Astrocyte of the spinal cord (primary cell): ENCODE measurements around the gene RCAN1.
A peak's percentile ranks its signal among the peaks of the same experiment; 100 is the strongest.

Experiments
- DNase-seq: peaks from one replicate; pipeline ENCODE4 v3.0.0; 2011; ENCODE audit warnings: low read depth, low spot score
- H3K4me3 ChIP-seq: 2 replicates; pipeline ENCODE4 v1.5.1; 2011; ENCODE audit warnings: low read depth, mild to moderate bottlenecking, low read length, moderate library complexity
- in situ Hi-C: cut with HindIII; loops from 2 replicates; pipeline ENCODE4 v1.10.0; 2017; ENCODE audit warnings: low sequenced_read_pairs
- TF ChIP-seq, protein P1 (sequence below): IDR thresholded peaks from 2 replicates; pipeline ENCODE4 v1.5.1; 2012; ENCODE audit warnings: low read depth, mild to moderate bottlenecking, low read length, inconsistent platforms

The RCAN1 gene

DNA sequence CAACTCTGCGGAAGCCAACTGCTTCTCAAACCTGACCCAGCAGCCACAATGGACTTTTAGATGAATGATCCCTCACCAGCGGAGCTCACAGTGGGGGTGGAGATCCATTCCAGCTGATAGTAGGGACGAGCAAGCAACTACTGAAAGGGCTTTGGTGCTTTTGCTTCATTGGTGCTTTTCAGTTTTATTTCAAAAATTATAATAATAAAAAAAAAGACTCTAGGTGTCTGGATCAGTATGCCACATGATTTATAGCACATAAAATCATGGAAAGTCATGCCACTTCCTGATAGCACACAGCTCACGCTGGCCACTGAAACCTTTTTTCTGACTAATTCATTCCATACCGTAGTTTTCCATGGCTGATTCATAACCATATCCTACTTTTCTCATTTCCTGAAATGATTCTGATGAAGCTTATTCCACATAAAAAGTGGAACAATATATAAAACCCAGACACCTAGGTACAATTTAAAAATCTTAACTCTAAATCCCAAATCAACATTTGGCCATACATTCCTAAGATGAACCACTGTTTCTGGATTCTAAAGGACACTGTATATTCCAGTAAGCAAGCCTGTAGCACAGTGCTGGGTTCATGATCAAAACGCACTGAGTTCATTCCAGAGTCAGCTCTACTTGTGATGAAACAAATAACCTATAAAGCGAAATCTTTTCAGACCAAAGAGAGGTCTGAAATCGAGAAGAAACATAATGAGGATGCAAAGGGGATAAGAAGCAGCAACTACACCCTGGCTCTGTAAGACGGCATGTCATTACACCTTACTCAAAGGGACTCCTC, 61.6 kb downstream of the RCAN1 start:
- H3K4me3 ChIP-seq: peak overlapping the region; percentile 14
- TF ChIP-seq, protein P1, sequence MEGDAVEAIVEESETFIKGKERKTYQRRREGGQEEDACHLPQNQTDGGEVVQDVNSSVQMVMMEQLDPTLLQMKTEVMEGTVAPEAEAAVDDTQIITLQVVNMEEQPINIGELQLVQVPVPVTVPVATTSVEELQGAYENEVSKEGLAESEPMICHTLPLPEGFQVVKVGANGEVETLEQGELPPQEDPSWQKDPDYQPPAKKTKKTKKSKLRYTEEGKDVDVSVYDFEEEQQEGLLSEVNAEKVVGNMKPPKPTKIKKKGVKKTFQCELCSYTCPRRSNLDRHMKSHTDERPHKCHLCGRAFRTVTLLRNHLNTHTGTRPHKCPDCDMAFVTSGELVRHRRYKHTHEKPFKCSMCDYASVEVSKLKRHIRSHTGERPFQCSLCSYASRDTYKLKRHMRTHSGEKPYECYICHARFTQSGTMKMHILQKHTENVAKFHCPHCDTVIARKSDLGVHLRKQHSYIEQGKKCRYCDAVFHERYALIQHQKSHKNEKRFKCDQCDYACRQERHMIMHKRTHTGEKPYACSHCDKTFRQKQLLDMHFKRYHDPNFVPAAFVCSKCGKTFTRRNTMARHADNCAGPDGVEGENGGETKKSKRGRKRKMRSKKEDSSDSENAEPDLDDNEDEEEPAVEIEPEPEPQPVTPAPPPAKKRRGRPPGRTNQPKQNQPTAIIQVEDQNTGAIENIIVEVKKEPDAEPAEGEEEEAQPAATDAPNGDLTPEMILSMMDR: no peak
- in situ Hi-C loops: no loop called here
- DNase-seq: peak; percentile 84

- TF ChIP-seq, protein P1: no peak
- peak overlapping the region; percentile 14 for H3K4me3 ChIP-seq
- in situ Hi-C loops: no loop called here
- peak; percentile 37 for DNase-seq
Observed at GRCh38 chr21:34552360-34553098, 62.4 kb downstream of the RCAN1 start.

GRCh38 chr21:34550182-34550799, 64.6 kb downstream of the RCAN1 start:
- H3K4me3 ChIP-seq: no peak overlapping the region
- TF ChIP-seq, protein P1: no peak
- in situ Hi-C loops: no loop called here
- DNase-seq: no peak

DNA sequence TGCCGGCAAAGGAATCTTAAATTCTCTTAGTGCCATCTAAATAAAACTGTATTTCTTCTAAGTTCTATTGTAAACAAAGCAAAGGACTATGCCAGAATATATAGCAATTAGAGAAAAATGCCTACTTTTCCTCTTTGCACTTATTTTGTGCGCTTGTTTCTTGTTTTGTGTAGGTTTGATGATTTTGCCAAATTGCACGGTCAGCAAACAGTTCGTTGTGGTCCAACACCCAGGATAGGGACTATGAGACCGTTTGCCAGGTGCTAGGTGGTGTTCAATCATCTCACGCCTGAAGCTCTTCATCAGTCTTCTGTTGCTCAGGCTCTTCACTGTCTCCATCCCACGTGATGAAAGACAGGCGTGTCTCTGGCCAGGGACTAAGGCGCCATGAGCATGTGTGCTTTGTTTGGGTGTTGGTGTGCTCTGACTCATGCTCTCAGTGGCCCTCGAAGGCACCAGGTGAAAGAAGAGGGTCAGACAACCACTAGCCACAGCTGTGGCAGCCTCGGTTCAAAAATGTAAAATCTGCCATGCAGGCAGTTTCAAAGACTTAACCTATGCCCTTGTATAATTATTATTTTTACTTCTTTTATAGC, 66.0 kb downstream of the RCAN1 start:
- DNase-seq: no peak
- in situ Hi-C loops: no loop called here
- H3K4me3 ChIP-seq: no peak overlapping the region

DNA sequence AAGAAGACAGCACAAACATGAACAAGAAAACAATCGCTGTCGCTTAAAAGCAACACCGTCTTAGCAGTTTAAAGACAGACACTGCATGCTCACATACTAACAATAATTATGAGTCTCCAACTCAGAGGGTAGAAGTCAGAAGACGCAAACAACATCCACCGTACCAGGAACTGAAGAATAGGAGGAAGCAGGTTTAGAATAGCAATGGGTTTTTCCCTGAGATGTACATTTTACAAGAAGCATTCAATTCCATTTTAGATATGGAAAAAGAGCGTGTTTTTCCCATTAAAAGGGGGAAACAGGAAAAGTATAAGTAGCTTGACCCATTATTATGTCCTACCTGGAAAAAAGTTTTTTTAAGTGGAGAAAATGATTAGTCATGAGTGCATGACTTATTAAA, 68.4 kb downstream of the RCAN1 start:
- TF ChIP-seq, protein P1: no peak
- H3K4me3 ChIP-seq: no peak overlapping the region
- in situ Hi-C loops: no loop called here
- no peak for DNase-seq

More for the DNA sequence above, 66.0 kb downstream of the RCAN1 start:
- TF ChIP-seq, protein P1: no peak

DNA sequence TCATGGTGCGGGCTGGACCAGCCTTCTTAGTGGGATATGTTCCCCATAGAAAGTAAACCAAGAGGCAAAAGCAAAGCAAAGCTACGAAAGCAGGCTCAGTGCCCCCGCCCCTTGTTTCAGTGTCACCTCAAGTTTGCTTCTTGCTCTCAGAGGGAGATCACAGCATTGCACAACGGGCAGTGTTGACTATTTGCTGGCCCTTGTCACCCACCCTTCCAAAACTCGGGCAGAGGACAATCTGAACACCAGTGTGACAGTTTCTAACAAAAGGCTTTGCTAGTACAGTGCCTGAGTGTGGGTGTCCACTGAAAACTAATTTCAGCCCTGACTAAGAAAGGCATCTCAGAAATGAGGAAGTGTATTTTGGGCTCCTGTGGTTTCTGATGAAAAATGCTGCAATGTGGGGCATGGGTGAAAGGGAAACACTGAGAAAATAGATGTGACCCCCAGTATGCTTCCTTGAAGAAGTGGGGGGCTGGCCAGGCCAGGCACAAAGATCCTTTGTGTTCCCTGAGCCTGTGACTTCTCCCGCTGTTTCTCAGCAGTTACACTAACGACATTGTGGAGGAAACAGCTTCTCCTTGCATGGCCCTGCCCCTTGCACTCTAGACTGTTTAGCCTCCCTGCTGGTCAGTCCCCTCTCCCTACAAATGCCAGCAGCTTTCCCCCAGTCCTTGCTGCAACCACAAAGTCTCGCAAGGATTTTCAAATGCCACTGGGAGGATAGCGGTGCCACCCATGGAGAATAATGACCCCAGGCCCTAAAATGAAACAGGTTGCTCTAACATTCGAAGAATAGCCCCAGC, 69.6 kb downstream of the RCAN1 start:
- TF ChIP-seq, protein P1: no peak
- in situ Hi-C loops: no loop called here
- H3K4me3 ChIP-seq: no peak overlapping the region
- peak; percentile 73 for DNase-seq
